H1 (cell line): ENCODE data around the gene RBMS1. TPM values are rescaled to one million over a fixed set of nuclear protein-coding genes. Genes with fewer than 3 reads are reported as not detected.

Experiments
- CTCF ChIA-PET: fragments of 300-600 bp; sonication (Branson Sonifier 250); formaldehyde crosslinking; loops from one replicate; lab custom pipeline; 2021; ENCODE audit not compliant: partially characterized antibody; lab: Charles Lee
- POLR2A ChIA-PET: fragments of 300-600 bp; sonication (Branson Sonifier 250); formaldehyde crosslinking; loops from one replicate; lab custom pipeline; 2021; ENCODE audit warnings: inconsistent platforms; ENCODE audit not compliant: partially characterized antibody; lab: Charles Lee
- DNase-seq, 2 experiments: peaks; one replicate each; pipeline versions ENCODE4 v3.0.0 to v3.0.0-alpha.2; 2010 to 2022; ENCODE audit warnings: low spot score in 2 of 2, low read depth in 1 of 2, mixed read lengths in 1 of 2
- FAIRE-seq: peaks from 2 replicates; lab custom pipeline; 2011; peaks lifted over from hg19 to GRCh38; lab: Jason Lieb, UNC
- H2AFZ ChIP-seq: 2 replicates; pipeline ENCODE4 v1.8.1; 2012; ENCODE audit warnings: low read length, inconsistent platforms
- H2AK5ac ChIP-seq: 2 replicates; pipeline ENCODE4 v1.6.1; 2013; ENCODE audit warnings: low read depth, low read length
- H2BK120ac ChIP-seq: replicated peaks from 2 replicates; pipeline ENCODE3; 2013; ENCODE audit warnings: low read depth, low read length, inconsistent platforms
- H2BK12ac ChIP-seq: 2 replicates; pipeline ENCODE4 v1.6.1; 2013; ENCODE audit warnings: low read depth, low read length
- H2BK15ac ChIP-seq: 2 replicates; pipeline ENCODE4 v1.6.1; 2013; ENCODE audit warnings: low read length
- H2BK20ac ChIP-seq: 2 replicates; pipeline ENCODE4 v1.6.1; 2013; ENCODE audit warnings: low read length
- H2BK5ac ChIP-seq: 2 replicates; pipeline ENCODE4 v1.6.1; 2013; ENCODE audit warnings: low read depth, low read length
- H3K14ac ChIP-seq: 2 replicates; pipeline ENCODE4 v1.6.1; 2013; ENCODE audit warnings: inconsistent platforms; ENCODE audit not compliant: insufficient read length
- H3K18ac ChIP-seq: 2 replicates; pipeline ENCODE4 v1.6.1; 2013; ENCODE audit warnings: low read length; ENCODE audit errors: extremely low read depth
- H3K23ac ChIP-seq: 2 replicates; pipeline ENCODE4 v1.6.1; 2013; ENCODE audit warnings: inconsistent platforms; ENCODE audit not compliant: insufficient read length
- H3K23me2 ChIP-seq: 2 replicates; pipeline ENCODE4 v1.6.1; 2013; ENCODE audit warnings: low read depth, low read length
- H3K27ac ChIP-seq: 2 replicates; pipeline ENCODE4 v1.6.1; 2011; ENCODE audit warnings: low read depth, low read length, inconsistent platforms
- H3K27me3 ChIP-seq, 4 experiments: replicated peaks in 1 of 4; 1 replicate in 1 of 4; 2 replicates in 3 of 4; pipeline versions ENCODE4 v1.6.1 to v1.8.1; 2011 to 2013; ENCODE audit warnings: low read length in 3 of 4, mild to moderate bottlenecking in 3 of 4, inconsistent platforms in 2 of 4, mixed read lengths in 2 of 4, moderate library complexity in 1 of 4; ENCODE audit not compliant: control insufficient read depth in 3 of 4, insufficient read depth in 3 of 4; ENCODE audit errors: extremely low read depth in 1 of 4
- H3K36me3 ChIP-seq, 4 experiments: 2 replicates each; pipeline versions ENCODE4 v1.6.1 to v1.8.1; 2011 to 2013; ENCODE audit warnings: mild to moderate bottlenecking in 4 of 4, low read length in 3 of 4, moderate library complexity in 2 of 4, control low read depth in 1 of 4, inconsistent platforms in 1 of 4; ENCODE audit not compliant: insufficient read depth in 4 of 4, control insufficient read depth in 2 of 4
- H3K4ac ChIP-seq: replicated peaks from 2 replicates; pipeline ENCODE3; 2013; ENCODE audit warnings: low read length, low read depth, mixed read lengths, inconsistent platforms; ENCODE audit not compliant: insufficient read length
- H3K4me1 ChIP-seq, 4 experiments: replicated peaks in 1 of 4; 1 replicate in 1 of 4; 2 replicates in 3 of 4; pipeline versions ENCODE4 v1.6.1 to v1.8.1; 2011 to 2013; ENCODE audit warnings: low read length in 3 of 4, inconsistent platforms in 2 of 4, mixed read lengths in 1 of 4; ENCODE audit not compliant: insufficient read depth in 4 of 4, control insufficient read depth in 3 of 4
- H3K4me2 ChIP-seq, 2 experiments: 2 replicates each; pipeline versions ENCODE4 v1.6.1 to v1.8.1; 2011 to 2013; ENCODE audit warnings: low read depth in 2 of 2, low read length in 2 of 2, control low read depth in 1 of 2, inconsistent platforms in 1 of 2, mild to moderate bottlenecking in 1 of 2; ENCODE audit not compliant: insufficient read depth in 1 of 2
- H3K4me3 ChIP-seq, 4 experiments: fragments of 200-600, 300-600 bp in 1 of 4; sonication (generic), shearing (Covaris generic), sonication (Bioruptor Twin) in 1 of 4; 2 replicates each; pipeline versions ENCODE4 v1.5.1 to v1.8.1; 2011 to 2016; ENCODE audit warnings: low read length in 4 of 4, low read depth in 3 of 4, control low read depth in 2 of 4, inconsistent platforms in 2 of 4, mild to moderate bottlenecking in 2 of 4, mixed read lengths in 1 of 4, moderate library complexity in 1 of 4; ENCODE audit not compliant: insufficient read depth in 2 of 4; ENCODE audit errors: extremely low read depth in 1 of 4
- H3K56ac ChIP-seq: replicated peaks from 2 replicates; pipeline ENCODE3; 2013; ENCODE audit warnings: low read depth, mild to moderate bottlenecking, mixed read lengths, low read length, inconsistent platforms; ENCODE audit not compliant: insufficient read length
- H3K79me1 ChIP-seq: 2 replicates; pipeline ENCODE4 v1.6.1; 2013; ENCODE audit warnings: low read depth, low read length, control low read depth
- H3K79me2 ChIP-seq, 2 experiments: 2 replicates each; pipeline versions ENCODE4 v1.6.1 to v1.8.1; 2012 to 2013; ENCODE audit warnings: low read length in 2 of 2, mild to moderate bottlenecking in 2 of 2, inconsistent platforms in 1 of 2; ENCODE audit not compliant: insufficient read depth in 2 of 2, control insufficient read depth in 1 of 2
- H3K9ac ChIP-seq, 4 experiments: replicated peaks in 1 of 4; 1 replicate in 1 of 4; 2 replicates in 3 of 4; pipeline versions ENCODE4 v1.6.1 to v1.8.1; 2011 to 2013; ENCODE audit warnings: low read depth in 3 of 4, low read length in 3 of 4, control low read depth in 2 of 4, mild to moderate bottlenecking in 2 of 4, moderate library complexity in 2 of 4, inconsistent platforms in 1 of 4; ENCODE audit errors: extremely low read depth in 1 of 4
- H3K9me3 ChIP-seq, 2 experiments: 2 replicates each; pipeline versions ENCODE4 v1.6.1 to v1.8.1; 2012 to 2013; ENCODE audit warnings: mild to moderate bottlenecking in 2 of 2, moderate library complexity in 2 of 2, control low read depth in 1 of 2, inconsistent platforms in 1 of 2, low read depth in 1 of 2, low read length in 1 of 2, mixed read lengths in 1 of 2; ENCODE audit not compliant: insufficient read depth in 2 of 2
- H4K20me1 ChIP-seq, 2 experiments: replicated peaks in 1 of 2; 2 replicates each; pipeline versions ENCODE3 to v1.8.1; 2011 to 2013; ENCODE audit warnings: inconsistent platforms in 2 of 2, low read length in 2 of 2, mild to moderate bottlenecking in 1 of 2; ENCODE audit not compliant: insufficient read depth in 2 of 2, control insufficient read depth in 1 of 2
- H4K5ac ChIP-seq: 2 replicates; pipeline ENCODE4 v1.6.1; 2013; ENCODE audit warnings: low read length, low read depth, mixed read lengths, inconsistent platforms; ENCODE audit not compliant: insufficient read length
- H4K8ac ChIP-seq: 2 replicates; pipeline ENCODE4 v1.8.0; 2013; ENCODE audit warnings: mild to moderate bottlenecking, moderate library complexity, low read length, inconsistent platforms; ENCODE audit not compliant: insufficient read depth; ENCODE audit errors: extremely low read depth
- H4K91ac ChIP-seq: replicated peaks from 2 replicates; pipeline ENCODE3; 2013; ENCODE audit warnings: low read length, mixed read lengths, inconsistent platforms; ENCODE audit not compliant: insufficient read length
- ASH2L ChIP-seq: fragments of 200-600, 300-600 bp; sonication (generic); IDR thresholded peaks from one replicate; pipeline ENCODE4 v1.7.1; 2017; ENCODE audit warnings: low read length
- ATF2 ChIP-seq: IDR thresholded peaks from 2 replicates; pipeline ENCODE4 v1.6.1; 2012; ENCODE audit warnings: low read length, inconsistent platforms
- ATF3 ChIP-seq: IDR thresholded peaks from 2 replicates; pipeline ENCODE4 v1.6.1; 2011; ENCODE audit warnings: low read depth, mild to moderate bottlenecking, low read length; ENCODE audit not compliant: insufficient read depth
- HDAC2 ChIP-seq, 2 experiments: fragments of 300-600 bp in 1 of 2; sonication (generic) in 1 of 2; IDR thresholded peaks; 2 replicates each; pipeline ENCODE4 v1.6.1; 2011 to 2012; ENCODE audit warnings: low read depth in 2 of 2, low read length in 2 of 2, mild to moderate bottlenecking in 2 of 2, moderate library complexity in 2 of 2, borderline replicate concordance in 1 of 2, inconsistent platforms in 1 of 2
- POLR2A ChIP-seq, 2 experiments: IDR thresholded peaks; 1 replicate in 1 of 2; 2 replicates in 1 of 2; pipeline ENCODE4 v1.6.1; 2011; ENCODE audit warnings: low read depth in 2 of 2, low read length in 2 of 2, mild to moderate bottlenecking in 2 of 2; ENCODE audit errors: control extremely low read depth in 1 of 2
- RBBP5 ChIP-seq: IDR thresholded peaks from 2 replicates; pipeline ENCODE4 v1.7.1; 2012; ENCODE audit warnings: low read depth, mild to moderate bottlenecking, inconsistent platforms, low read length, moderate library complexity, borderline replicate concordance
- RFX5 ChIP-seq: IDR thresholded peaks from 2 replicates; pipeline ENCODE4 v1.6.1; 2011; ENCODE audit warnings: low read depth, low read length, improper control_type of control experiment, borderline replicate concordance
- ZNF274 ChIP-seq: IDR thresholded peaks from 2 replicates; pipeline ENCODE4 v1.7.0; 2012; ENCODE audit warnings: low read length, borderline replicate concordance; ENCODE audit errors: extremely low read depth
- WGBS, 2 experiments: shearing (Covaris generic) in 1 of 2; methylation state at CpG; one replicate each; pipeline versions ENCODE4 v1.1.6 to v1.1.7; 2013 to 2015; ENCODE audit warnings: low lambda C conversion rate in 2 of 2, mixed read lengths in 2 of 2, inconsistent platforms in 1 of 2, low coverage in 1 of 2, missing lambda C conversion rate in 1 of 2; ENCODE audit not compliant: insufficient replicate concordance in 2 of 2, insufficient coverage in 1 of 2, insufficient read length in 1 of 2; ENCODE audit errors: extremely low coverage in 1 of 2, missing lambda C conversion rate in 1 of 2; 5-methylcytosine and 5-hydroxymethylcytosine counted together
- polyA plus RNA-seq, 7 experiments: library from polyadenylated mRNA; depleted of rRNA in 3 of 7; stranded (reverse) in 5 of 7; unstranded in 2 of 7; fragments of >200 nt in 5 of 7; fragments of 200-250 nt in 2 of 7; gene quantifications; 1 replicate in 5 of 7; 2 replicates in 1 of 7; 4 replicates in 1 of 7; pipeline versions ENCODE4 v1.2.1 to v1.2.3, GENCODE V29; 2011 to 2013; ENCODE audit warnings: missing spikeins in 2 of 7, mixed read lengths in 2 of 7
- total RNA-seq: library from RNA; stranded (reverse); fragmentation: NEBNext Ultra II Directional; extraction: Animal tissue kit (Norgen Biotek cat#: 25700); gene quantifications from 2 replicates; pipeline ENCODE4 v1.2.1, GENCODE V29; 2021

The RBMS1 gene
- total and polyA plus RNA-seq, 2 of the 8 experiments (the other 6 are each of a cell fraction or from before 2014, with no cell fraction given) = 53.7 to 60.0 TPM

GRCh38 chr2:160428405-160428763, 65.2 kb downstream of the RBMS1 start:
- Histone ChIP-seq H2BK5ac (no peak overlapping the region), H2AK5ac (no peak overlapping the region), H3K79me1 (peaks cover 4% of the 10 kb centered on the region; the same call in 1 of the 2 replicates), H3K14ac (no peak overlapping the region), H3K9me3 (peaks cover 0 to 5% of the 10 kb centered on the region in 2 experiments; a peak in 1 of 4 replicates), H3K27ac (no peak overlapping the region), H4K20me1 (no peaks in the 10 kb centered on the region), H2BK120ac (no peak overlapping the region), H3K36me3 (peaks cover 0 to 12% (median 4%) of the 10 kb centered on the region in 4 experiments; a peak in 3 of 8 replicates), H4K5ac (no peak overlapping the region), H2AFZ (no peak overlapping the region), H3K4me1 (peaks cover 0 to 4% (median 2%) of the 10 kb centered on the region in 4 experiments; a peak in 2 of 7 replicates), H2BK15ac (no peak overlapping the region), H3K27me3 (no peaks in the 10 kb centered on the region), H2BK20ac (no peak overlapping the region), H3K18ac (no peak overlapping the region), H3K4ac (no peak overlapping the region), H3K23me2 (no peaks in the 10 kb centered on the region), H2BK12ac (no peak overlapping the region), H3K9ac (no peak overlapping the region), H3K4me2 (no peak overlapping the region), H3K4me3 (no peak overlapping the region), H3K56ac (no peak overlapping the region), H3K23ac (no peak overlapping the region), H3K79me2 (no peaks in the 10 kb centered on the region), H4K91ac (no peak overlapping the region), H4K8ac (no peak overlapping the region)
- 93% methylated on average over 4 of the region's 4 CpGs; no CpG with 5 or more reads in 1 of the 2 experiments for WGBS, 2 experiments
- ChIA-PET CTCF (interaction anchor here (0.6 to 5.1 kb wide), 16 partner anchors 8 to 820 kb away, joined by 3 to 38 read pairs (median 4); no protein-coding TSS in a partner anchor), POLR2A (no interaction called here)
- DNase-seq (no peak), FAIRE-seq (no peak)
- no peak for TF ChIP-seq RFX5
- TF ChIP-seq ASH2L = no peak
- no peak for TF ChIP-seq HDAC2 (IDR thresholded peaks at IDR 0.05; ENCODE audit: borderline replicate concordance in 1 of 2, low read depth in 2 of 2, low read length in 2 of 2)
- no peak for TF ChIP-seq POLR2A (IDR thresholded peaks at IDR 0.05; ENCODE audit: control extremely low read depth in 1 of 2, low read depth in 2 of 2, low read length in 2 of 2)
- no peak for TF ChIP-seq ZNF274
- no peak for TF ChIP-seq ATF2
- no peak for TF ChIP-seq RBBP5
- TF ChIP-seq ATF3 = no peak
